Activated CD4-positive, alpha-beta T cell treated with anti-CD3 and anti-CD28 coated beads, Interleukin-2, amount 10 ng/mL, durations not matched to agents 7 days and 5 days (primary cell): Measurements from ENCODE around the gene SLC35F4. TPM values are rescaled to one million over a fixed set of nuclear protein-coding genes. Genes with fewer than 3 reads are reported as not detected.

Source experiments
- CTCF ChIA-PET: fragments of 350-600 bp; sonication (Branson Sonifier 250); formaldehyde crosslinking; loops from one replicate; lab custom pipeline; 2021; ENCODE audit warnings: antibody characterized with exemption; lab: Charles Lee
- POLR2A ChIA-PET: fragments of 350-600 bp; sonication (Branson Sonifier 250); formaldehyde crosslinking; loops from one replicate; lab custom pipeline; 2021; ENCODE audit warnings: antibody characterized with exemption; lab: Charles Lee
- DNase-seq: peaks from one replicate; pipeline ENCODE4 v3.0.0-alpha.2; 2020
- H3K27ac Mint-ChIP-seq: one replicate; pipeline ENCODE4 v1.8.0; 2021; ENCODE audit warnings: mild to moderate bottlenecking, moderate library complexity, mixed read lengths
- H3K27me3 Mint-ChIP-seq: one replicate; pipeline ENCODE4 v1.8.0; 2021; ENCODE audit warnings: mixed read lengths
- H3K36me3 Mint-ChIP-seq: one replicate; pipeline ENCODE4 v1.8.0; 2021; ENCODE audit warnings: low read depth, mixed read lengths
- H3K4me1 Mint-ChIP-seq: one replicate; pipeline ENCODE4 v1.8.0; 2021; ENCODE audit warnings: mixed read lengths
- H3K4me3 Mint-ChIP-seq: one replicate; pipeline ENCODE4 v1.8.0; 2021; ENCODE audit warnings: mild to moderate bottlenecking, moderate library complexity, mixed read lengths
- H3K9me3 Mint-ChIP-seq: one replicate; pipeline ENCODE4 v1.8.0; 2021; ENCODE audit warnings: mixed read lengths
- total RNA-seq, 2 experiments: library from RNA; stranded (reverse); gene quantifications; one replicate each; pipeline ENCODE4 v1.2.3, GENCODE V29; 2021

SLC35F4 gene
- total RNA-seq, 2 experiments from 2014 or later: not detected

DNA sequence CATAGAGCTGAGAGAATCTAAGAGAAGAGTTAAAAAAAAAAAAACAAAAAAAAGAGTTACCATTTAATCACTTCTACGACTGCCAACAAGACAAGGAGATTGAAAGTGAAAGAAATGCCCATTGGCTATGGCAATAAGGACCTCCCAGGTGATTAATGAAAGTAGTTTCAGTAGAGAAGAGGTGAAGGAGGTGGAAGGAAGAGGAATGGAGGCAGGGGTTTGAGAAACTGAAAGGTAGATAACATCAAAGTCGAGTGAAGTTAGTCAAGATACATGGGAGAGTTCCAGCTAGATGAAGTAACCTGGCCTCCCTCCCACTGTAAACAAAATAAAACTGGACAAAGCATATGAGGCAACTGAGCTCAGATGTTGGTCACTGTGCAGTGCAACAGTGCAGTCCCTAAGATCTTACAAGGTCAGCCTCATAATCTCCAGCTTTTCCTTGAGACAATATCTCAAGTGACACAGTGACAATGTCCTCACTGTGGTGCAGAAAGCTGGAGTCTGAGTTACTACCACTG lies 254.3 kb downstream of the SLC35F4 start:
- DNase-seq: no peak
- Mint-ChIP-seq H3K27me3 (no peaks in the 10 kb centered on the region), H3K4me3 (no peak overlapping the region), H3K9me3 (no peaks in the 10 kb centered on the region), H3K27ac (no peak overlapping the region), H3K4me1 (no peaks in the 10 kb centered on the region), H3K36me3 (no peaks in the 10 kb centered on the region)
- ChIA-PET CTCF (no interaction called here), POLR2A (no interaction called here)

DNA sequence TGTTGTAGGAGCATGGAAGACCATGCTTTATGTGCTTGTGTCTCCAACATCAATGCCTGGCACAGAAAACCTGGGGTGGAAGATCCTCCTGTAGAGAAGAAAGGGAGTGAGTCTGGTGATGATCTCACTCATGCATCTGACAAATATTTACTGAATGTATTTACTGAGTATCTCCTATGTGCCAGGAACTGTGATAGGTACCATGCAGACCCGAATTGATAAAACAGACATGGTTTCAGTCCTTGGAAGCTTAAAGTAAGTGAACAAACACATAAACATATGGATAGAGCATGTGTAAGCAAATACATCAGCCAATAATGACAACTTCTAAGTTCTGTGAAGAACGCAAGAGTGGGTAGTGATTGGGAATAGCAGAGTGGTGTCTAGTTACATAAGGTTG lies 255.3 kb downstream of the SLC35F4 start:
- H3K4me1 Mint-ChIP-seq: no peaks in the 10 kb centered on the region
- H3K9me3 Mint-ChIP-seq: no peaks in the 10 kb centered on the region
- no peaks in the 10 kb centered on the region for H3K36me3 Mint-ChIP-seq
- POLR2A ChIA-PET: no interaction called here
- H3K4me3 Mint-ChIP-seq: no peak overlapping the region
- no peak for DNase-seq
- H3K27me3 Mint-ChIP-seq: no peaks in the 10 kb centered on the region
- no peak overlapping the region for H3K27ac Mint-ChIP-seq
- CTCF ChIA-PET: no interaction called here

DNA sequence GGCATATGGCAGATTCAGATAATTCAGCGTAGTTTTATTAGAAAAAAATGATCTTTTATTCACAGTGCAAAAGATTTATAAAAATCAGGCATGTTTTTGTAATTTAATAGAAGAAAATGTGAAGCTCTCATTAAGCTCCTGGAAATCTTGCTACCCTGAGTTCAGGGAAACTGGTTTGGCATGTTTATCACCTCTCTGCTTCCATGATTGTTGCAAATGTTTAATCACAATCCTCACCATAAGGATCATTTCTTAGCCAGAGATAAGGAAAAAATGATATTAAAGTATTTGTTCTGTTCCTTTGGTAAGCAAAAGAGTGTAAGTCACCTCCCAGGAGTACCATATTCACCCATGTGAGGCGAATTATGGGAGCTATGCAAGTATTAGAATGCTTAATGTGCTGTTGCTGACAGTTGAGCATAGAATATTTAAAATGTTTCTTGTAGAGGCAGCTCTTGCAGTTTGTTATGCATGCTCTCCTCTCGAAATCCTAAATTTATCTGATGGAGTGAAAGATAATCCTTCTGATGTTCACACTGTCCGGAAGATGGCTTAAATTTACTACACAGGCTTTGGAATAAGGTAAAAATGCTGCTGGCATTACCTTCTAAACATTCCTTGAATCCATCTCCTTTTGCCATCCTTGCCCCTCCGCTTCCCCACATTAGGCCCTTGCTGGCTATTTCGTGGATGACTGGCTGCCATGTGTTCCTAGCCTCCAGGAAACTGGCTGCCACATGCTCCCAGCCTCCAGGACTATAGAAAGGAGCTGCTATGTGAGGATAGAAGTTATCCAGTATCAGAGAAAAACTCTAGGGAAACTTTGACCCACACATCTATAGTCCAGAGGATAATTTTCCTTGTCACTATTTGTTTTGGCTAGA lies 256.5 kb downstream of the SLC35F4 start:
- Mint-ChIP-seq H3K36me3 (no peaks in the 10 kb centered on the region), H3K4me1 (no peaks in the 10 kb centered on the region), H3K4me3 (no peak overlapping the region), H3K27me3 (no peaks in the 10 kb centered on the region), H3K9me3 (no peaks in the 10 kb centered on the region), H3K27ac (no peak overlapping the region)
- no peak for DNase-seq
- ChIA-PET POLR2A (no interaction called here), CTCF (no interaction called here)

DNA sequence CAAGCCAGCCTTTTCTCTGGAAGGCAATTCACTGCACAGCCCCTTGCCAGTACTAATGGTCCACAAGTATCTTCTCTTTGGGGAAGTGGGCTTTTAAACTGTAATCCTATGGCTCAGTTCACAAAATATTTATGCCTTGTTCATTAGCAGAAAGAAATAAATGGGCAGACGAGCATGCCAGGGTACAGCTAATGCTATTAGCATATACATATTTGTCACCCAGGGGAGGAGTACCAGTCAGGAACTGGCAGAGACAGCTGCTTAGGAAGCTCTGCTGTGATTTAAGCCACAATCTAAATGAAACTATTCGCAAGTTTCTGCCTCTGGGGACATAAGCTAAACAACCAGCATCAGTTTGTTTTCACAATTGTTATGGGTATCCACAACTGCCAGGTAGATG lies 258.8 kb downstream of the SLC35F4 start:
- H3K4me3 Mint-ChIP-seq: no peak overlapping the region
- no peaks in the 10 kb centered on the region for H3K4me1 Mint-ChIP-seq
- H3K36me3 Mint-ChIP-seq: no peaks in the 10 kb centered on the region
- CTCF ChIA-PET: no interaction called here
- no peak for DNase-seq
- H3K27me3 Mint-ChIP-seq: no peaks in the 10 kb centered on the region
- H3K27ac Mint-ChIP-seq: no peak overlapping the region
- H3K9me3 Mint-ChIP-seq: no peaks in the 10 kb centered on the region
- POLR2A ChIA-PET: no interaction called here

DNA sequence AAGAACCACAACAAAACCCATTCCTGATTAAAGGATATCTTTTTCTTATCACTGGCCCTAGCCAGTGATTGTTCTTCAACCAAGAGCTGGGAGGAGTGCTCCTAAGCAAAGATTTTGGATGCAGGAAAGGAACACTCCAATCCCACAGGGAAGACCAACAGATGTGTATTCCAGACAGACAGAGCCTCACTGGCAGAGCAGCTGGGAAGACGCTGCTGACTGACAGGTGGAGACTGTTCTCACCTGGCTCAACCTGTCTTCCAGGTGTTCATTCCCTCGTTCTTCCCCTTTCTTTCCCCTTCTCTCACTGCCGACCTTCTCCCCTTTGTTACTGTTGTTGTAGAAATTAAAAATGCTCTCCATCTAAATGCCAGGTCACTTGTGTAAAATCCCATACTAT lies 282.5 kb downstream of the SLC35F4 start:
- no peaks in the 10 kb centered on the region for H3K36me3 Mint-ChIP-seq
- CTCF ChIA-PET: no interaction called here
- H3K27me3 Mint-ChIP-seq: no peaks in the 10 kb centered on the region
- H3K4me1 Mint-ChIP-seq: no peaks in the 10 kb centered on the region
- H3K9me3 Mint-ChIP-seq: no peaks in the 10 kb centered on the region
- no peak overlapping the region for H3K27ac Mint-ChIP-seq
- no peak for DNase-seq
- POLR2A ChIA-PET: no interaction called here
- H3K4me3 Mint-ChIP-seq: no peak overlapping the region

DNA sequence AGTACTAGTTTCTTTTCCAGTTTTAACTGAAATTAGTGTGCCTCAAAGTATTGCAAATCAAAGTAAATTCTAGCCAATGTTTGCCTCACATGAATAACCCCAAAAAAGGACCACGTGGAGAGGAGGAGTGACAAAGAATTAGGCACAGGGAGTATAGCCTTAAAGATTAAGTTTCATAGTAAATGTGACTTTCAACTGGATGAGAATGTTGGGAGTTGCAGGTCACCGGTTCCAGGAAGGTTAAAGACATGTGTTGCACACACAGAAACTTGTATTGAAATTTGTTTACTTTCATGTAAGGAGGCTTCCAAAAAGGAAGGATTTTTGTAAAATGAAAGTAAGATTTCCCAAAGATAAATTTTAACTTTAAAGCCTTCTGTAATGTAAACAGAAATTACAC lies 283.1 kb downstream of the SLC35F4 start:
- no peak overlapping the region for H3K4me3 Mint-ChIP-seq
- no peak overlapping the region for H3K27ac Mint-ChIP-seq
- CTCF ChIA-PET: no interaction called here
- no peak for DNase-seq
- no peaks in the 10 kb centered on the region for H3K36me3 Mint-ChIP-seq
- POLR2A ChIA-PET: no interaction called here
- no peaks in the 10 kb centered on the region for H3K27me3 Mint-ChIP-seq
- no peaks in the 10 kb centered on the region for H3K4me1 Mint-ChIP-seq
- H3K9me3 Mint-ChIP-seq: no peaks in the 10 kb centered on the region

DNA sequence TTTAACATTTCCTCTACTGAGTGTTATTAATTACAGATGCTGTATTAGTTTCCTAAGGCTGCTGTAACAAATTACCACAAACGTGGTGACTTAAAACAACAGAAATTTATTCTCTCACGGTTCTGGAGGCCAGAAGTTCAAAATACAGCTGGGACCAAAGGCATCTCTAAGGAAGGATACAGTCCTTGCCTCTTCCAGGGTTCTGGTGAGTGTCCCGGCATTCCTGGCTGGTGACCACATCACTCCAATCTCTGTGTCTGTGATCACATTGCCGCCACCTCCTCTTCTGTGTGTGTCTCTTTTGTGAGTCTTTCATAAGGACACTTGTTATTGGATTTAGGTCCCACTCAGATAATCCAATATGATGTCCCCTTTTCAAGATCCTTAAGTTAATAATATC lies 287.1 kb downstream of the SLC35F4 start:
- ChIA-PET POLR2A (no interaction called here), CTCF (no interaction called here)
- no peak overlapping the region for H3K4me3 Mint-ChIP-seq
- H3K36me3 Mint-ChIP-seq: no peaks in the 10 kb centered on the region
- H3K27me3 Mint-ChIP-seq: no peaks in the 10 kb centered on the region
- DNase-seq: no peak
- no peaks in the 10 kb centered on the region for H3K4me1 Mint-ChIP-seq
- H3K9me3 Mint-ChIP-seq: no peaks in the 10 kb centered on the region
- no peak overlapping the region for H3K27ac Mint-ChIP-seq

DNA sequence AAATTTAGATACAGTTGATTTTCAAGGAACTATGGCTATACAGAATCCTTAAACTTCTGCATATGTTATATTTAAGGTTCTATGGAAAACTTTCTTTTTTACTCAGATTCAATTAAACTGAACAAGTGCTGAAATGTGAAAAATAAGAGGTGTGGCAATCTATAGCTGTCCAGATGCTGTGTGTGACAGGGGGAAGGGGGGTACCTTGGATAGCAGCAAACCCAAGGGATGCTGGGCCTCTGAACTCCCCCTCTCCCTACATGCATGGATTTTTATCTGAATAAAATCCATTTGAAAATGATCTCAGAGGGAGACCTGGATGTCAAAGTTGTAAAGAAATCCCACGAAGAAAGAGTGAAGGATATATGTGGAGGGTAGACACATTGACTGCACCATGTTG lies 289.4 kb downstream of the SLC35F4 start:
- POLR2A ChIA-PET: no interaction called here

DNA sequence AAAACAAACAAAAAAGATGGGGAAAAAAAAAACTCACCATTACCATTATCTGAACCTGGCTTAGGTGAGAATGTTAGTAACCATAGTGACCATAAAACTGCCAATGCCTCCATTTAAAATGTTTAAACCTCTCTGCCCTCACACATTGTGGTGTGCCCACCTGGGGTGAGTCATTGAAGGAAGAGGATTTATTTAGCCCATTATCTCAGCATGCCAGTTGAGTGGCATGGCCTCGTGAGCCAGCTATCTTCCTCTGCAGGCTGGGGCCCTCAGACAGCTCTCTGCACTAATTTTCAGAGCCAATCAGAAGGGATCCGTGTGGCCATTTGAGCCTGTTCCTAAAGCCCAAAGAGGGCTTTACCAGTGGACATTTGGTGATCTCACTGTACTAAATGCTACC lies 290.4 kb downstream of the SLC35F4 start:
- no peak overlapping the region for H3K27ac Mint-ChIP-seq
- ChIA-PET POLR2A (no interaction called here), CTCF (no interaction called here)
- no peaks in the 10 kb centered on the region for H3K4me1 Mint-ChIP-seq
- H3K36me3 Mint-ChIP-seq: no peaks in the 10 kb centered on the region
- H3K27me3 Mint-ChIP-seq: no peaks in the 10 kb centered on the region
- no peaks in the 10 kb centered on the region for H3K9me3 Mint-ChIP-seq
- DNase-seq: no peak
- no peak overlapping the region for H3K4me3 Mint-ChIP-seq

More for the DNA sequence above, 289.4 kb downstream of the SLC35F4 start:
- no peaks in the 10 kb centered on the region for H3K4me1 Mint-ChIP-seq
- H3K27ac Mint-ChIP-seq: no peak overlapping the region
- no peaks in the 10 kb centered on the region for H3K9me3 Mint-ChIP-seq
- H3K4me3 Mint-ChIP-seq: no peak overlapping the region
- no peaks in the 10 kb centered on the region for H3K27me3 Mint-ChIP-seq
- no peak for DNase-seq
- CTCF ChIA-PET: no interaction called here
- H3K36me3 Mint-ChIP-seq: no peaks in the 10 kb centered on the region

DNA sequence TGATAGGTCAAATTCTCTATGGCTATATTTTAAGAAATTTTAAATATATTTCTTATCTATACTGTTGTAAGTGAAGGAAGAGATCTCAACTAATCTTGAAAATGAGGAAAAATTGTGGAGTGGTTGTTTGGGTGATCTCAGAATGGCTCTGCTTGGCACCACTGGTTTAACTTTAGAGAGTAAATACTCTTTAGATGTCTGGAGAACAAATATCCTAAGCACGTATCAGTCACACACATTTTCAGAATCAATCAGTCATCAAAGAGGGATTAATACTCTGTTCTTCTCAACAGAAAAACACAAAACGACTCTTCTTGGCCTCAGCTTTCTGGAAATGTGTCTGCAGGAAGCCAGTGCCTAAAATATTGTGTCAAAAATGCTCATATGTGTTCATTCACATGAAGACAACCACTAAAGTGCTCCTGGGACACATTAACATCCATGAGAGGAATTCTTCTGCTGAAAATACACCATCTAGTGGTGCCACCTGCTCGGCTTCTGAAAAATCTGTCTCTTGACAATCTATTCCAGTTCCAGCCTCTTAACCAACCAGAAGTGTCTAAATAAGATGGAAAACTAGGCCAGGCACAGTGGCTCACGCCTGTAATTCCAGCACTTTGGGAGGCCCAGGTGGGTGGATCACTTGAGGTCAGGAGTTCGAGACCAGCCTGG lies 291.1 kb downstream of the SLC35F4 start:
- H3K27ac Mint-ChIP-seq: no peak overlapping the region
- no peaks in the 10 kb centered on the region for H3K4me1 Mint-ChIP-seq
- no peak for DNase-seq
- ChIA-PET POLR2A (no interaction called here), CTCF (no interaction called here)
- H3K36me3 Mint-ChIP-seq: no peaks in the 10 kb centered on the region
- H3K27me3 Mint-ChIP-seq: no peaks in the 10 kb centered on the region
- no peak overlapping the region for H3K4me3 Mint-ChIP-seq
- no peaks in the 10 kb centered on the region for H3K9me3 Mint-ChIP-seq

DNA sequence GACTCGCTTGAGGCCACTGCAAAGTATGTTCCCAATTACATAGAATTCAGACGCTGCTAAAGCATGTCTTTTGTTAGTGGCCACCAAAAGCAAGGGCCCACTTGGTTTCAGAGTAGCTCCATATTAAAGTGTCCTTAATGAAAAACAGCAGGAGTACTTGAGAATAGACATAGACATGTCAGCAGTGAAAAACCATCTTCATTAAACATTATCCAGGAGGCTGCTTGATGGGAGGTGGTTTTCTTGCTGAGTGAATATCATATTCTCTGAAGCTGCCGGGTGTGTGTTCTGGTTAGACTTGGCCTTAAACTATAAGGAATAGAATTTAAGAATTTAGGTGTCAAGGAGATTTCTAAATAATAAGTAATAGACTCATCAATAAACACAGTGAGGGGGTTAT lies 292.7 kb downstream of the SLC35F4 start:
- no peak overlapping the region for H3K27ac Mint-ChIP-seq
- H3K27me3 Mint-ChIP-seq: no peaks in the 10 kb centered on the region
- no peak overlapping the region for H3K4me3 Mint-ChIP-seq
- no peaks in the 10 kb centered on the region for H3K36me3 Mint-ChIP-seq
- H3K9me3 Mint-ChIP-seq: no peaks in the 10 kb centered on the region
- no peaks in the 10 kb centered on the region for H3K4me1 Mint-ChIP-seq
- ChIA-PET CTCF (no interaction called here), POLR2A (no interaction called here)
- no peak for DNase-seq

DNA sequence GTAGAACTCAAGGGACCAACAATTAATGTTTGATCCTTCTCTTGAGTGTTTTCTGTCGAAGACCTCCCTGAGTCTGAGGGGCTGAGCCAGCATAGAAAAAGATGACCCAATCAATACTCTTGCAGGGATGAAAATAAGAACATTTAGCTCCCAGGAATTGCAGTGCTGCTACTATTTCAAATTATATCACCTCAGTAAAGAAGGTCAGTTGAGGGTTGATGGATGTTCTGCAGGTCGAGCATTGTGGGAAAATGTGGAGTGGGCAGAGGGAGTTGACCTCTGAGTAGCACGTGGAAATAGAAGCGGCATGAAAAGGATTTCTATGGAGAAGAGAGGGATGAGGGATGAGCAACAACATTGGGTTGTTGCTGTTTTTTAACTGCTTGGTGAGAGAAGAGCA lies 297.3 kb downstream of the SLC35F4 start:
- H3K4me1 Mint-ChIP-seq: no peaks in the 10 kb centered on the region
- H3K27ac Mint-ChIP-seq: no peak overlapping the region
- no peaks in the 10 kb centered on the region for H3K27me3 Mint-ChIP-seq
- no peaks in the 10 kb centered on the region for H3K9me3 Mint-ChIP-seq
- no peak overlapping the region for H3K4me3 Mint-ChIP-seq
- H3K36me3 Mint-ChIP-seq: no peaks in the 10 kb centered on the region
- CTCF ChIA-PET: no interaction called here
- no peak for DNase-seq
- POLR2A ChIA-PET: no interaction called here

DNA sequence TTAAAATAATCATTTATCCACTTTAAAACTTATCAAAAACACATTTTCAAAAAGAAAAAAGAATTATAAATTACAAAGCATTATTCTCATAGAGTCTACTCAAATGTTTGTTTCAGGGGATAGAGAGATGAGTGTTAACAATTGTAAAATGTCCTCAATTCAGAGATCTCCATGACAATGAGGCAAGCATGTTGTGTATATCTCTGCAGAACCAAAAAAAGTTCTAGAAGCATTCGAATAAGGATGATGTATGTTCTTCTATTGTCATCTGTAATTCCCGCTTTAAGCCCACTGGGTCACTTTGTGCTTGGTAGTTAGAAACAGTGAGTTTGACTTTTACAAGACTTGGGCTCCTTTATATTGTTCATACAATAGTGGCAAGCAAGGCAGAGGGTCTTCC lies 298.7 kb downstream of the SLC35F4 start:
- CTCF ChIA-PET: no interaction called here
- no peak for DNase-seq
- Mint-ChIP-seq H3K4me1 (no peaks in the 10 kb centered on the region), H3K27ac (no peak overlapping the region), H3K27me3 (no peaks in the 10 kb centered on the region), H3K36me3 (no peaks in the 10 kb centered on the region), H3K4me3 (no peak overlapping the region), H3K9me3 (no peaks in the 10 kb centered on the region)
- POLR2A ChIA-PET: no interaction called here
